NCI-H1092 treated with DMSO at 0.1 percent for 48 hours (cell line): ENCODE results near the gene NPB.

Source experiments
- DNase-seq: peaks from one replicate; lab custom pipeline; 2025; lab: John Stamatoyannopoulos, UW

NPB gene

GRCh38 chr17:81941484-81942166, 39.6 kb downstream of the NPB start:
- peak; percentile 23 for DNase-seq

- DNase-seq, result no peak
Measured at GRCh38 chr17:81942167-81942553, 40.1 kb downstream of the NPB start.

- DNase-seq, result no peak
Measured at GRCh38 chr17:81944858-81945257, 42.8 kb downstream of the NPB start.

GRCh38 chr17:81947189-81947588, 45.2 kb downstream of the NPB start, which contains the start of gene MYADML2:
MYADML2 (minus strand) TSS chr17:81947233; CDS start chr17:81941741, 5,492 bp downstream.
- DNase-seq, result no peak

GRCh38 chr17:81948635-81949378, 46.8 kb downstream of the NPB start:
- no peak for DNase-seq

GRCh38 chr17:81950501-81950900, 48.5 kb downstream of the NPB start:
- no peak for DNase-seq

GRCh38 chr17:81951785-81952684, 50.0 kb downstream of the NPB start:
- no peak for DNase-seq
